ENCODE measurements around the gene RIN3.

The RIN3 gene

DNA sequence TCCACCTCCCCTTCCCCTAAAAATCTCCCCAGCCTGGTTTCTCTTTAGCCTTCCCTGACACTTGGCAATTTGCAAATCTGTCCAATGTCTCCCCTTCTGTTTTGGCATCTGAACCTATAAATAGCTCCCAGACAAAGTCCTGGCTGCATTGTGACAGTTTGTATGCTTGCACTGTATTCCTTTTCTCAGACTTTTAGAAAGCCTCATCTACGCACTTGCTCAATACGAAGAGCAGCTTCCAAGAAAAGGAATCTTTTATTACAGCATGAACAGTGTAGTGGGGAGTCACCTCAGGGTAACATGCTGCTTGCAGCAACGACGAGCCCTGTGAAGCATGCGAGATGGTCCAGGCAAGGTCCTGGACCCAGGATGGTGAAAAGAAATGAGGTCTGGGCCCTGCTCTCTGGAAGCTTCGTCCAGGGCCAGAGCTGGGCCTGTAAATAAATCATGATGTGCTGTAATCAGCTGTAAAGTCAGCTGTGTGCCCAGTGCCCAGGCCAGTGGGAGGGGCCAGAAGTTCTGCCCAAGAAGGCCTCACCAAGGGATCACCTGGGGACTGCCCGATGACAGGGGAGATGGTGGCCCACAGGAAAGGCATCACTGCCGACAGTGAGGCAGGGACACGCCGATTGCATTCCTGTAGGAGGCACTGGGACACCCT is 88.3 kb downstream of the RIN3 start:
- Mint-ChIP-seq H3K27ac (no peak overlapping the region), H3K36me3 (ENCODE audit: low read depth) (no peaks in the 10 kb centered on the region), H3K4me1 (peaks cover 4% of the 10 kb centered on the region), H3K9me3 (peaks cover 6% of the 10 kb centered on the region), H3K27me3 (ENCODE audit: low read depth) (no peaks in the 10 kb centered on the region), H3K4me3 (no peak overlapping the region)
- TF ChIP-seq CTCF (IDR thresholded peaks at IDR 0.05; ENCODE audit: unreplicated experiment in 3 of 3) = no peak

DNA sequence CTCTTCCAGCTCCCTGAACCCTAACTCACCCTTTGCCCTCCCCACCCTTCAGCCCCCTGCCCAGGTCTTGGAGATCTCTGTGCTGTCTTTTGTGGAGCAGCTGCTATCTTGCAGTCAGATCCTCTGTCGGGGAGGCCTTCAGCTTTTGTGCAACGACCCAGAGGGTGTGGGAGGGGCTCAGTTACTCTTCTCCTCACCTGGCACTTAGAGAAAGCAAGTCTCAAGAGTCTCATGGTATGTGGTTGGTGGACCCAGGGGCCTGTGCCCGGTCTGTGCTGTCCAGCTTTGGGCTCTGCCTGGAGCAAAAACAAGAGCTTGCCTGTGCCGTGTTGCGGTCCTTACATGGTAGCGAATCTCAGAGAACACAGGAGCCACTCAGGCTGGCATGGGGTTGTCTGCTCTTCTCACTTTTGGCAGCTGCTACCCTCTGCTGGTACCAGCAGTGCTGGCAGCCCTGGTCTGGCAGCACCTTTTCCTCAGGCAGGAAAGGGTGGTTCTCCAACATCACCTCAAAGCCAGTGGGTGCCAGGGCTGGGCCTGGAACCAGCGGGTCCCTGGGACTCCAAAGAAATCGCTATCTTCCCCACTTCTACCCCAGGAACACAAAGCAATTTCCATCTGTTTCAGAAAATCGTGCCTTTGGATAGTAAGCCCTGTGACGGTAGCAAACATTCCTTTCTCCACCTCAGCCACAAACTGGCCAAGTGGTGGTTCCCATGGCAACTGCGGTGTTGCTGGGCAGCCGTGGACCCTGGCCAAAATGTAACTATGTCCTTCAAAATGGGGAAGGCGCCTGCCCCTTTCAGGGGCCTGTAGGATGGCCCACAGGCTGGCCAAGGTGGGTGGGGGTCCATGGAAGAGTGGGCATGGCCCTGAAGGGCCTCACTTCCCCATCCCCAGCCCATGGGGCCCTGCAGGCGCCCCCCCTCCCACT is 90.0 kb downstream of the RIN3 start:
- Mint-ChIP-seq H3K4me1 (peaks cover 4% of the 10 kb centered on the region), H3K9me3 (peaks cover 10% of the 10 kb centered on the region), H3K27ac (peak overlapping the region in 2 of 3 experiments; percentile 33 to 44), H3K4me3 (no peak overlapping the region), H3K36me3 (ENCODE audit: low read depth) (no peaks in the 10 kb centered on the region), H3K27me3 (ENCODE audit: low read depth) (no peaks in the 10 kb centered on the region)
- no peak for TF ChIP-seq CTCF (IDR thresholded peaks at IDR 0.05; ENCODE audit: unreplicated experiment in 3 of 3)

DNA sequence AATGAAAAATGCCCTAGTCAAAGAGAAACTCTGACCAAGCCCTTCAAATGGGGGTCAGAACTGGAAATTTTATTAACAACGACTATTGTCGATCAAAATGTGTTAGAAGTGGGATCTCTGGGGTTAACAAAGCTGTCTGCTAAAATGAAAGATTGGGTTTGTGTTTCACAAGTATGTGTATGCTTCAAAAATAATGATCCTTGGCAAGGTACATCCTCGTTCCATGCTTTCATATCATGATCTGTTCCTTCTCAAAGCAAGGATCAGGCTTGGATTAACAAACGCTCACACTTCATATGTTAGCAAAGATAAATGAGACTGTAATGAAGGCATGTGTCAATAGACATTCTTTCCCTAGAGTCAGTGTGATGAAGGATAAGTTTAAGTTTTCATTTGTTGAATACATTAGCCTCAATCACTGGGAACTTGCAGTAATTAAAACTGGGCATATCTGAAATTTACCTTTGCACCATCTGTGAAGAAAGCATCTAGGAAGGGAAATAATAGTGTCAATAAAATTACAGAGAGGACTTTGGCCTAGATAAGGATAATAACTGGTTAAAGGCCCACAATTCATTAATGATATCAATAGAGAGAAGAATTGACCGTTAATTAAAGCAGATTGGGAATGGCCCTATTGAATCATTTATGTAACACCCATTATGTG is 91.8 kb downstream of the RIN3 start:
- peaks cover 13% of the 10 kb centered on the region for H3K9me3 Mint-ChIP-seq
- H3K4me1 Mint-ChIP-seq = peaks cover 4% of the 10 kb centered on the region
- no peaks in the 10 kb centered on the region for H3K36me3 Mint-ChIP-seq (ENCODE audit: low read depth)
- no peak for TF ChIP-seq CTCF (IDR thresholded peaks at IDR 0.05; ENCODE audit: unreplicated experiment in 3 of 3)
- H3K4me3 Mint-ChIP-seq = no peak overlapping the region
- no peak overlapping the region for H3K27ac Mint-ChIP-seq
- H3K27me3 Mint-ChIP-seq (ENCODE audit: low read depth) = peaks cover 3% of the 10 kb centered on the region

GRCh38 chr14:92607251-92607650 is 93.7 kb downstream of the RIN3 start:
- H3K27ac Mint-ChIP-seq = no peak overlapping the region
- no peak for TF ChIP-seq CTCF (IDR thresholded peaks at IDR 0.05; ENCODE audit: unreplicated experiment in 3 of 3)
- peaks cover 3% of the 10 kb centered on the region for H3K36me3 Mint-ChIP-seq (ENCODE audit: low read depth)
- peaks cover 13% of the 10 kb centered on the region for H3K9me3 Mint-ChIP-seq
- no peaks in the 10 kb centered on the region for H3K4me1 Mint-ChIP-seq
- H3K4me3 Mint-ChIP-seq = no peak overlapping the region
- peaks cover 3% of the 10 kb centered on the region for H3K27me3 Mint-ChIP-seq (ENCODE audit: low read depth)

- Mint-ChIP-seq H3K4me3 (no peak overlapping the region), H3K27ac (no peak overlapping the region), H3K9me3 (peaks cover 13% of the 10 kb centered on the region), H3K27me3 (ENCODE audit: low read depth) (peaks cover 3% of the 10 kb centered on the region), H3K4me1 (no peaks in the 10 kb centered on the region), H3K36me3 (ENCODE audit: low read depth) (peaks cover 3% of the 10 kb centered on the region)
- no peak for TF ChIP-seq CTCF (IDR thresholded peaks at IDR 0.05; ENCODE audit: unreplicated experiment in 3 of 3)
Observed at GRCh38 chr14:92607702-92608429, 94.3 kb downstream of the RIN3 start.

All from nephron (organoid).